A549 (cell line): ENCODE data around the gene EFHD2.

Source experiments
- EP300 ChIP-seq, 2 experiments: fragments of >200 bp; sonication (Bioruptor Twin); formaldehyde crosslinking; IDR thresholded peaks; 2 replicates in 1 of 2; 3 replicates in 1 of 2; pipeline ENCODE4 v1.6.1; 2016 to 2017
- HDAC2 ChIP-seq: fragments of 200-600 bp; sonication (generic); IDR thresholded peaks from 2 replicates; pipeline ENCODE4 v1.6.1; 2016
- HOXA7 ChIP-seq: fragments of 250-450 bp; sonication (Bioruptor Pico); IDR thresholded peaks from 2 replicates; pipeline ENCODE4 v1.5.0; 2020; ENCODE audit warnings: mild to moderate bottlenecking, moderate library complexity
- MAX ChIP-seq: IDR thresholded peaks from 2 replicates; pipeline ENCODE4 v1.6.1; 2012
- MYC ChIP-seq: IDR thresholded peaks from 2 replicates; pipeline ENCODE4 v1.6.1; 2012; ENCODE audit warnings: mild to moderate bottlenecking, inconsistent platforms, low read length, improper control_type of control experiment, borderline replicate concordance
- NR3C1 ChIP-seq: fragments of >200 bp; sonication (Bioruptor Twin); formaldehyde crosslinking; IDR thresholded peaks from 3 replicates; pipeline ENCODE4 v1.6.1; 2017
- TP53 ChIP-seq: fragments of 250-450 bp; sonication (Bioruptor Pico); IDR thresholded peaks from 2 replicates; pipeline ENCODE4 v1.5.0; 2021; ENCODE audit warnings: mild to moderate bottlenecking, moderate library complexity
- ZSCAN20 ChIP-seq: fragments of 250-450 bp; sonication (Bioruptor Pico); IDR thresholded peaks from 2 replicates; pipeline ENCODE4 v1.8.0; 2022; ENCODE audit warnings: mild to moderate bottlenecking, moderate library complexity
- TF ChIP-seq, protein P1 (sequence below): fragments of >200 bp; sonication (Bioruptor Twin); formaldehyde crosslinking; IDR thresholded peaks from 3 replicates; pipeline ENCODE4 v1.5.1; 2016

DNA sequence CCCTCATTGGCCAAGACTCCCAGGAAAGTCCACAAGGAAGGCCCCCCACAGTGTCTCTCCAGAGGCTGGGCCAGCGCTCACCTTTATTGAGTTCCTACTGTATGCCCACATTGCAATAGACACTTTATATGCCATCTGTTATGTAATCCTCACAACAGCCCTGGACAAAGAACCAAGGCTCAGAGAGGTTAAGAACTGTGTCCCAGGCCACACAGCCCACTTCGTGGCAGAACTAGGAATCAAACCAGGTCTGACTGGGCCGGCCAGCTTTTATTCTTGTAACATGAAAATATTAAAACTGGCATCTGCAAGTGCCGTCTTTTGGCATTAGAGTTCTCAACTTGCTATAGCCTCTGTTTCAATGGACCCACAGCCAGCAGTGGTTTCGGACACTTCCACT lies 33.1 kb downstream of the EFHD2 start:
- TF ChIP-seq, protein P1, sequence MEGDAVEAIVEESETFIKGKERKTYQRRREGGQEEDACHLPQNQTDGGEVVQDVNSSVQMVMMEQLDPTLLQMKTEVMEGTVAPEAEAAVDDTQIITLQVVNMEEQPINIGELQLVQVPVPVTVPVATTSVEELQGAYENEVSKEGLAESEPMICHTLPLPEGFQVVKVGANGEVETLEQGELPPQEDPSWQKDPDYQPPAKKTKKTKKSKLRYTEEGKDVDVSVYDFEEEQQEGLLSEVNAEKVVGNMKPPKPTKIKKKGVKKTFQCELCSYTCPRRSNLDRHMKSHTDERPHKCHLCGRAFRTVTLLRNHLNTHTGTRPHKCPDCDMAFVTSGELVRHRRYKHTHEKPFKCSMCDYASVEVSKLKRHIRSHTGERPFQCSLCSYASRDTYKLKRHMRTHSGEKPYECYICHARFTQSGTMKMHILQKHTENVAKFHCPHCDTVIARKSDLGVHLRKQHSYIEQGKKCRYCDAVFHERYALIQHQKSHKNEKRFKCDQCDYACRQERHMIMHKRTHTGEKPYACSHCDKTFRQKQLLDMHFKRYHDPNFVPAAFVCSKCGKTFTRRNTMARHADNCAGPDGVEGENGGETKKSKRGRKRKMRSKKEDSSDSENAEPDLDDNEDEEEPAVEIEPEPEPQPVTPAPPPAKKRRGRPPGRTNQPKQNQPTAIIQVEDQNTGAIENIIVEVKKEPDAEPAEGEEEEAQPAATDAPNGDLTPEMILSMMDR, result no peak
- TF ChIP-seq MAX (no peak), TP53 (CRISPR knock-in tag) (no peak), HOXA7 (CRISPR knock-in tag) (no peak), HDAC2 (no peak), NR3C1 (no peak), EP300 (IDR thresholded peaks at IDR 0.05) (no peak), ZSCAN20 (CRISPR knock-in tag) (no peak), MYC (no peak)
